GM19468 (cell line): ENCODE measurements around the gene CEACAM16.

Source experiments
- ATAC-seq: cut with Tn5 transposase; IDR thresholded peaks from one replicate; pipeline ENCODE4 v1.9.1; 2021; ENCODE audit warnings: mild to moderate bottlenecking, moderate library complexity, moderate number of reproducible peaks; ENCODE audit not compliant: unreplicated experiment; ENCODE audit errors: extremely low read depth

Gene CEACAM16

DNA sequence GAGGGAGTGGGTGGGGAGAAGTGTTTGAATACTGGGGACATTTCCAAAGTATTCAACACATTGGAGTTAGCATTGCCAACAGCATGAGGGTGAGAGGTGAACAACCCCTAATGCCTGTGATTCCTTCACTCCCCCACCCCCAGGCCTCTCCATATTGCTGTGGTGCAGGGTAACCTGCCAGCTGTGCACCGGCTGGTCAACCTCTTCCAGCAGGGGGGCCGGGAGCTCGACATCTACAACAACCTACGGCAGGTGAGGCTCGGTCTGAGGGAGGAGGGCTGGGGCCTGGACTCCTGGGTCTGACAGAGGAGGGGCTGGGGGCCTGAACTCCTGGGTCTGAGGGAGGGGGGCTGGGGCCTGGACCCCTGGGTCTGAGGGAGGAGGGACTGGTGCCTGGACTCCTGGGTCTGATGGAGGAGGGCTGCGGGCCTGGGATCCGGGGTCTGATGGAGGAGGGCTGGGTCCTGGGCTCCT lies 57.2 kb downstream of the CEACAM16 start:
- ATAC-seq, result no peak

DNA sequence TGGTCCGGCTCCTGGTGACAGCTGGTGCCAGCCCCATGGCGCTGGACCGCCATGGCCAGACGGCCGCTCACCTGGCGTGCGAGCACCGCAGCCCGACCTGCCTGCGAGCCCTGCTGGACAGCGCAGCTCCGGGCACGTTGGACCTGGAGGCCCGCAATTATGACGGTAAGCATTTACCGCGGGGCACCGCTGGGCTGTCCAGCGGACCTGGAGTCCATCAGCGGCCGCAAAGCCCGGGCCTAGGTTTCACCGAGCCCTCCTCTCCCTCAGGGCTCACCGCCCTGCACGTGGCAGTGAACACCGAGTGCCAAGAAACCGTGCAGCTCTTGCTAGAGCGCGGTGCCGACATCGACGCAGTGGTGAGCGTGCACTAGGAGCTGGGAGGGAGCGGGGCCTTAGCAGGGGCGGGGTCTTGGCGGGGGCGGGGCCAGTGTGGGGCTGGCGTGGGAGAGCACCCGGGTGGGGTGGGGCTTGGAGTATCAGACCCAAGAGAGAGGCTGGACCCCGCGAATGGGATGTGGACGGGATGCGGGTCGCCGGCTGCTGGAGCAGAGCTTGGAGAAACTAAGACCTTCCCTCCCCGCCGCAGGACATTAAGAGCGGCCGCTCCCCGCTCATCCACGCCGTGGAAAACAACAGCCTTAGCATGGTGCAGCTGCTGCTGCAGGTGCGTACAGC lies 58.2 kb downstream of the CEACAM16 start:
- no peak for ATAC-seq

DNA sequence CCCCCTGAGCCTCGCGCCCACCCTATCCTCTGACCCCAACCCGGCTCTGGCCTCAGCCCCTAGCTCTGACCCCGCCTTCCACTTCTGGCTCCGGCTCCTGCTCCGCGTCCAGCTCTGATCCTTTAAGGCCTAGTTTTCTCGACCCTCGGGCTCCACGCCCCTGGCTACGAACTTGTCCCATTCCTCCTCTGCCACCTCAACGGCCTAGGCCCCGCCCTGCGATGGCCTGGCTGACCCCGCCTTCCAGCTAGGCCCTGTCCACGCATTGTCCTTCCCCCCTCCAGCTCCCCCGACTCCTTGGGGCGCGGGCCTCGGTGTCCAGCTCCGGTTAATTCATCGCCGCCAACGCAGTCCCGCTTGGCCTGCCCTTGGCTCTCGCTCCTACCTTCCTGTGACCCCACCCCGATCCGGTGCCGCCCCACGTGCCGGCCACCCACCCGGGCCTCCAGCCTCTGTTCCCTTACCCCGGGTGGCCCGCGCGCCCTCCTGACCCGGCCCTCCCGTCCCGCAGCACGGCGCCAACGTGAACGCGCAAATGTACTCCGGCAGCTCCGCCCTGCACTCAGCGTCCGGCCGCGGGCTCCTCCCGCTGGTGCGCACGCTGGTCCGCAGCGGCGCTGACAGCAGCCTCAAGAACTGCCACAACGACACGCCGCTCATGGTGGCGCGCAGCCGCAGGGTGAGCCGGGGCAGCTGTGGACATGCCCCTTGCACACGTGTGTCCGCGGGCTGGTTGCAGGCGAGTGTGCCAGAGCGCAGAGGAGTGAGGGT lies 59.0 kb downstream of the CEACAM16 start:
- no peak for ATAC-seq

GRCh38 chr19:44758596-44758995 lies 59.6 kb downstream of the CEACAM16 start:
- ATAC-seq, result no peak

- no peak for ATAC-seq
Observed at GRCh38 chr19:44759083-44759804, 60.3 kb downstream of the CEACAM16 start.
